GM18951 (cell line): ENCODE data around the gene TTLL12.

Experiments
- POLR2A ChIP-seq: IDR thresholded peaks from 4 replicates; pipeline ENCODE4 v1.6.1; 2011; ENCODE audit warnings: mild to moderate bottlenecking; ENCODE audit not compliant: insufficient read length, insufficient read depth; ENCODE audit errors: extremely low read depth
- in situ Hi-C: fragments of 300-500 bp; cut with MboI; formaldehyde crosslinking; loops from one replicate; pipeline ENCODE4 v1.12.0; 2022; ENCODE audit warnings: low sequenced_read_pairs, mixed read lengths, inconsistent platforms; ENCODE audit not compliant: unreplicated experiment

TTLL12 gene

GRCh38 chr22:43182726-43183125, 4.2 kb downstream of the TTLL12 start:
- TF ChIP-seq POLR2A: no peak
- in situ Hi-C loops: no loop called here

DNA sequence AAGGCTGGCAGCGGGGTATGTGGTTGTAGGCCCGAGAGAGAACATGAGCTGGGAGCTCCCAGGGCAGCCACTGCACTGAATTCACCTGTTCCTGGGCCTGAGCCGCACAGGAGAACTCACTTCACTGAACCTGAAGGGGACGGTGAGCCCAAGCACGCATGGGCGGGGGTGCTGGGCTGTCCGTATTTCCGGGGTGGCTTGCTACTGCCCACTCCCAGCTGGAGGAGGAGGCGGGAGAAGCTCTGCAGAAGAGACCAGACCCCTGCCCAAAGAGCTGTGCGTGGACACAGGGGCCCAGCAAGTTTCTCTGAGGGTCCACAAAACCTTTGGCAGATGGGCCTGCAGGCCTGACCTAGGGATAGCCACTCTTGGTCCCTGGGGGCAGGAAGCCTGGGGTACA, 4.8 kb downstream of the TTLL12 start:
- TF ChIP-seq POLR2A: no peak
- in situ Hi-C loops: no loop called here

DNA sequence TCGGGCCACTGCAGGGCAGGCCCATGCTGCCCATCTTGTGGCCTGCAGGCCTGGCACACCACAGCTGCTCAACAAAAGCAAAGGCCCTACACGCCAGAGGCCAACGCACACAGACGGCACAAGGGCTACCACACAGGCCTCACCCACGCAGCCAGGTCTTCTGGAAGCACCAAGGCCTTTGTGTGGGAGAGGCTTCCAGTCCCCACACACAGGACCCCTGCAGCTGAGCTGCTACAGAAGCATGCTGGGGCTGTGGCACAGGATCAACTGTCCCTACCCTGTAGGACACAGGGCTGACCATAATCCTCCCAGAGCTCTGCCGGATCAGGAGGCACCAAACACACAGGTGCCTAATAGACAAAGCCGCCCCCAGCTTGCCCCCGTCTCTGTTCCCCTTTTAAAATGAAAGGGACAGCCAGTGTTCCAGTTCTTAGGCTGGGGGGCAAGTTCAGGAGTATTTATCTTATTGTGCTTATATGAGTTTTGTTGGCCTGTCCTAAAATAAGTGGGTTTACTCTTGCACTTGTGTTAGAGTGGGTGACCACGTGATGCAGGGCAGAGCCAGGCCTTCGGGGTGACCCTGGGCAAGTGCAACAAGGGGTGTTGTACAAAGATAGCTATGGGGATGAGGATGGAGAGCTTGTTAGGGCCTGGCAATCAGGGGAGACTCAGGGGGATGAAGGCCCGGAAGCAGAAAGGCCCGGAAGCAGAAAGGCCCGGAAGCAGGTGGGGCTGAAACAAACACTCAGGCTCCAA, 5.4 kb downstream of the TTLL12 start:
- no peak for TF ChIP-seq POLR2A
- in situ Hi-C loops: no loop called here

GRCh38 chr22:43180670-43181069, 6.3 kb downstream of the TTLL12 start:
- in situ Hi-C loops: no loop called here
- no peak for TF ChIP-seq POLR2A

DNA sequence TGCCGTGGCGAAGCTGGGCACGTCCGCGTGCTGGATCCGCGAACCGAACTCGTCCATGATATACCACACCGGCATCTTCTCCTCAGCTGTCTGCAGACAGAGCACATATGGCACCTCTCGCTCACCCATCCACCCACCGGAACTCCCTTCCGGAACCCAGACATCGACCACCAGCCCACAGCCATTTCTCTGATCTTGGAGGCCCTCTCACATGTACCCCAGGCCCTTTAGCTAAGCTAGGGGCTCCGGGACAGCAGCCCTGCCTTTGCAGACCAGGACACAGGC, 7.1 kb downstream of the TTLL12 start:
- TF ChIP-seq POLR2A: no peak
- in situ Hi-C loops: no loop called here

GRCh38 chr22:43179146-43179910, 7.6 kb downstream of the TTLL12 start:
- in situ Hi-C loops: no loop called here
- TF ChIP-seq POLR2A: no peak

GRCh38 chr22:43177479-43177878, 9.5 kb downstream of the TTLL12 start:
- in situ Hi-C loops: no loop called here
- no peak for TF ChIP-seq POLR2A

GRCh38 chr22:43176090-43176489, 10.8 kb downstream of the TTLL12 start:
- in situ Hi-C loops: no loop called here
- no peak for TF ChIP-seq POLR2A

- TF ChIP-seq POLR2A: no peak
- in situ Hi-C loops: no loop called here
Observed at GRCh38 chr22:43174941-43175531, 11.9 kb downstream of the TTLL12 start.

GRCh38 chr22:43173976-43174720, 12.8 kb downstream of the TTLL12 start:
- TF ChIP-seq POLR2A: no peak
- in situ Hi-C loops: no loop called here

DNA sequence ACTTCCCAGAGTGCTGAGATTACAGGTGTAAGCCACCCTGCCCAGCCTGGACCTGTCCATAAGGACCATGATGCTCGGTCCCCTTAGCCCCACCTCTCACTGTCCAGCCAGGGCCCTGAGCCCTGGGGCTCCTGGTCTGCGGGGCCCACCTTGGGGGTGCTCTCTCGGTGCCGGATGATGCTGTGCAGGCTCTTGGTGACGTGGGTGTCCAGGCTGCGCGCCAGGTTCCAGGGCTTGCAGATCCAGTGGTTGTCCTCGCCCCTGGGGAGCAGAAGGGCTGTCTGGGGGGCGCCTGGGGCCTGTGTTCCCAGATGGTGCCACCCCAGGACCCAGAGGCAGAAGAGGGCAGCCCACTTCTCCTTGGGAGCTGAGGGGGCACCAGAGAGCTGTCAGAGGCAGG, 13.4 kb downstream of the TTLL12 start:
- no peak for TF ChIP-seq POLR2A
- in situ Hi-C loops: no loop called here

GRCh38 chr22:43172191-43172590, 14.7 kb downstream of the TTLL12 start:
- no peak for TF ChIP-seq POLR2A
- in situ Hi-C loops: no loop called here

DNA sequence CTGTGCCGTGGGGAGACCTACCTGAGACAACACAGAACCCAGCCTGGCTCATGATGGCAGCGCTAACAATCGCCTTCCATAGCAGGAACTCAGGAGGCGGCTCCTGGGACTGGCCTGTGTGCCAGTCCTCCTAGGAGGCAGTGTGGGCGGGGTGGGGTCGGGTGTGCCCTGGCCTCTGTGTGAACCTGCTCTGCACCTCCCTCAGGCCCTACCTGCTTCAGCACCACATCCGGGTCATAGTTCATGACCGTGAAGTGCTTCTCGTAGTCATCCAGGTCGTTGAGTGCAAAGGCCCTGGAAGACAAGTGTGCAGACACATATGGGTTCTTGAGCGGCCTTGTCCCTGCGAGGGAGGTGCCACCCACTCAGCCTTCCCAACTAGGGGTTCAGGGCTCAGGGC, 15.3 kb downstream of the TTLL12 start:
- in situ Hi-C loops: no loop called here
- TF ChIP-seq POLR2A: no peak
